Testis (tissue), 3 donors: ENCODE results near the gene CREBBP. TPM values are rescaled to one million over a fixed set of nuclear protein-coding genes. Genes with fewer than 3 reads are reported as not detected.

Source experiments
- DNase-seq: peaks from one replicate; pipeline ENCODE4 v3.0.0-alpha.2; 2019
- H3K27ac ChIP-seq, 2 donors: fragments of 200-600 bp; sonication (generic); one replicate each; pipeline ENCODE4 v1.5.1; 2019
- H3K27me3 ChIP-seq: fragments of 200-600 bp; sonication (generic); one replicate; pipeline ENCODE4 v1.5.1; 2019
- H3K36me3 ChIP-seq: fragments of 200-600 bp; sonication (generic); one replicate; pipeline ENCODE4 v1.5.1; 2017; ENCODE audit warnings: low read depth; ENCODE audit errors: missing control alignments
- H3K4me1 ChIP-seq: fragments of 200-600 bp; sonication (generic); one replicate; pipeline ENCODE4 v1.5.1; 2019
- H3K4me3 ChIP-seq, 2 donors: fragments of 200-600 bp; sonication (generic); one replicate each; pipeline ENCODE4 v1.5.1; 2017 to 2019
- H3K9me3 ChIP-seq: fragments of 200-600 bp; sonication (generic); one replicate; pipeline ENCODE4 v1.5.1; 2017
- POLR2A ChIP-seq: fragments of 450-650 bp; IDR thresholded peaks from one replicate; pipeline ENCODE4 v1.6.1; 2017; ENCODE audit warnings: antibody characterized with exemption, mild to moderate bottlenecking, moderate library complexity
- WGBS, 2 donors: methylation state at CpG; one replicate each; pipeline ENCODE4 v1.1.5; 2018; 5-methylcytosine and 5-hydroxymethylcytosine counted together
- intact Hi-C: fragments of 100-400 bp; cut with DNase I; formaldehyde crosslinking; loops from one replicate; pipeline ENCODE4 v1.15.1; 2023; ENCODE audit warnings: low total_unique reads
- polyA plus RNA-seq: library from polyadenylated mRNA; stranded (reverse); fragments of 350-450 nt; fragmentation: Illumina TruSeq; extraction: RNeasy Lipid Tissue Mini Kit (QIAGEN cat#74804); gene quantifications from one replicate; pipeline ENCODE4 v1.2.3, GENCODE V29; 2014; ENCODE audit warnings: low read depth, low replicate concordance; ENCODE audit not compliant: insufficient read depth
- total RNA-seq, 2 donors: library from RNA; depleted of rRNA; stranded (reverse); fragments of >200 nt; gene quantifications; one replicate each; pipeline ENCODE4 v1.2.3, GENCODE V29; 2016
- TF ChIP-seq, protein P1 (sequence below), 3 experiments: fragments of 450-650 bp in 2 of 3; fragments of 200-600 bp in 1 of 3; sonication (generic) in 1 of 3; IDR thresholded peaks; one replicate each; pipeline ENCODE4 v1.5.1; 2016 to 2019; ENCODE audit warnings: antibody characterized with exemption in 3 of 3, mild to moderate bottlenecking in 2 of 3, moderate library complexity in 1 of 3

Gene CREBBP
- total and polyA plus RNA-seq, 3 donors from 2014 or later = 86.0 to 185 (median 141) TPM

GRCh38 chr16:3856367-3857141, 24.0 kb downstream of the CREBBP start:
- WGBS, 2 donors = 63 to 67% methylated on average over 6 of the region's 6 CpGs
- Histone ChIP-seq H3K4me3 (no peak overlapping the region), H3K9me3 (no peaks in the 10 kb centered on the region), H3K27me3 (no peaks in the 10 kb centered on the region), H3K36me3 (no peaks in the 10 kb centered on the region), H3K27ac (no peak overlapping the region), H3K4me1 (peaks cover 34% of the 10 kb centered on the region)
- no peak for TF ChIP-seq POLR2A
- TF ChIP-seq, protein P1, sequence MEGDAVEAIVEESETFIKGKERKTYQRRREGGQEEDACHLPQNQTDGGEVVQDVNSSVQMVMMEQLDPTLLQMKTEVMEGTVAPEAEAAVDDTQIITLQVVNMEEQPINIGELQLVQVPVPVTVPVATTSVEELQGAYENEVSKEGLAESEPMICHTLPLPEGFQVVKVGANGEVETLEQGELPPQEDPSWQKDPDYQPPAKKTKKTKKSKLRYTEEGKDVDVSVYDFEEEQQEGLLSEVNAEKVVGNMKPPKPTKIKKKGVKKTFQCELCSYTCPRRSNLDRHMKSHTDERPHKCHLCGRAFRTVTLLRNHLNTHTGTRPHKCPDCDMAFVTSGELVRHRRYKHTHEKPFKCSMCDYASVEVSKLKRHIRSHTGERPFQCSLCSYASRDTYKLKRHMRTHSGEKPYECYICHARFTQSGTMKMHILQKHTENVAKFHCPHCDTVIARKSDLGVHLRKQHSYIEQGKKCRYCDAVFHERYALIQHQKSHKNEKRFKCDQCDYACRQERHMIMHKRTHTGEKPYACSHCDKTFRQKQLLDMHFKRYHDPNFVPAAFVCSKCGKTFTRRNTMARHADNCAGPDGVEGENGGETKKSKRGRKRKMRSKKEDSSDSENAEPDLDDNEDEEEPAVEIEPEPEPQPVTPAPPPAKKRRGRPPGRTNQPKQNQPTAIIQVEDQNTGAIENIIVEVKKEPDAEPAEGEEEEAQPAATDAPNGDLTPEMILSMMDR (IDR thresholded peaks at IDR 0.05) = no peak
- no peak for DNase-seq
- intact Hi-C loops = no loop called here

- no peaks in the 10 kb centered on the region for H3K27me3 ChIP-seq
- H3K9me3 ChIP-seq = no peaks in the 10 kb centered on the region
- H3K27ac ChIP-seq = no peak overlapping the region
- no peak for DNase-seq
- peaks cover 34% of the 10 kb centered on the region for H3K4me1 ChIP-seq
- intact Hi-C loops = no loop called here
- H3K36me3 ChIP-seq = no peaks in the 10 kb centered on the region
- H3K4me3 ChIP-seq = no peak overlapping the region
- 80 to 86% methylated on average over 19 of the region's 19 CpGs for WGBS, 2 donors
- TF ChIP-seq, protein P1 (IDR thresholded peaks at IDR 0.05) = no peak
- no peak for TF ChIP-seq POLR2A
Measured at GRCh38 chr16:3854750-3855541, 25.6 kb downstream of the CREBBP start.

DNA sequence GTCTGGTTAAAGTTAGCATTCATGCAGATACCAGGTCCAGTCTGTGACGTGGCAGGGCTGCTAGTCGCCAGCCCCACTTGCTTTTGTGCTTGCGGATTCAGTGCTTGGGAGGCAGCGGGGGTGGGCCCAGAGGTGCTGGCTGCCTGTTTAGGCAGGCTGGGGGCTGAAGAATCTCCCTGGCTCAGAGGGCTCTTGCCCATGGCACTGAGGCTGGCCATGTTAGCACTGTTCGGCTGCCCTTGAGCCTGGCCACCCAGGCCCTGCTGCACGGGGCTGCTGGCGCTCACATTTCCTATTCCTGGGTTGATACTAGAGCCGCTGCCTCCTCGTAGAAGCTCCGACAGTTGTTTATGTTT, 30.0 kb downstream of the CREBBP start:
- WGBS, 2 donors = 78% methylated on average over 7 to 10 of the region's 10 CpGs
- intact Hi-C loops = no loop called here
- Histone ChIP-seq H3K4me3 (no peak overlapping the region), H3K27ac (no peak overlapping the region), H3K36me3 (no peaks in the 10 kb centered on the region), H3K4me1 (peaks cover 14% of the 10 kb centered on the region), H3K9me3 (no peaks in the 10 kb centered on the region), H3K27me3 (no peaks in the 10 kb centered on the region)
- no peak for TF ChIP-seq POLR2A
- TF ChIP-seq, protein P1 (IDR thresholded peaks at IDR 0.05) = no peak
- no peak for DNase-seq

- Histone ChIP-seq H3K9me3 (no peaks in the 10 kb centered on the region), H3K4me3 (no peak overlapping the region), H3K36me3 (no peaks in the 10 kb centered on the region), H3K27me3 (no peaks in the 10 kb centered on the region), H3K4me1 (peaks cover 14% of the 10 kb centered on the region), H3K27ac (no peak overlapping the region)
- 84 to 85% methylated on average over 17 to 19 of the region's 19 CpGs for WGBS, 2 donors
- intact Hi-C loops = no loop called here
- DNase-seq = no peak
- no peak for TF ChIP-seq POLR2A
- TF ChIP-seq, protein P1 (IDR thresholded peaks at IDR 0.05) = no peak
Measured at GRCh38 chr16:3849751-3850543, 30.6 kb downstream of the CREBBP start.
